GM19328 (cell line): ENCODE results near the gene LGMN.

Source experiments
- ATAC-seq: cut with Tn5 transposase; IDR thresholded peaks from one replicate; pipeline ENCODE4 v1.9.1; 2021; ENCODE audit warnings: mild to moderate bottlenecking, moderate library complexity; ENCODE audit not compliant: unreplicated experiment

LGMN gene

DNA sequence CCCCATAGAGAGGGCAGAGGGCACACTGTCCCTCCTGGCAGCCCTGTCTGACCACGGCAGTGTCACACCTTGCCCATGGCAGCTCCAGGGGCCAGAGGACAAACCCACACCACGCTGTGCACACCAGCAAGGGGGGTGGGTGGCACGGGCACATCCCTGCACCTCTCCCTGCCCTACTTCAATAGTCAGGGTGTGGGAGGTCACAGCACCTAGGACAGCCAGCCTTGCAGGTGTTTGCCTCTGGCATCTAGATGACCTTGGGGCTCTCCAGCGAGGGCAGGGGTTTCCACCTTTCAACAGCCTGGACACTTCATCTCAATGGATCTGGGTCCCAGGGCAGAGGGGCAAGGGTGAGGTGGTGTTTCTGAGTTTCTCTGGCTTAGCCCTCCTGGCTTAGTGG is 69.2 kb downstream of the LGMN start:
- ATAC-seq, result no peak

DNA sequence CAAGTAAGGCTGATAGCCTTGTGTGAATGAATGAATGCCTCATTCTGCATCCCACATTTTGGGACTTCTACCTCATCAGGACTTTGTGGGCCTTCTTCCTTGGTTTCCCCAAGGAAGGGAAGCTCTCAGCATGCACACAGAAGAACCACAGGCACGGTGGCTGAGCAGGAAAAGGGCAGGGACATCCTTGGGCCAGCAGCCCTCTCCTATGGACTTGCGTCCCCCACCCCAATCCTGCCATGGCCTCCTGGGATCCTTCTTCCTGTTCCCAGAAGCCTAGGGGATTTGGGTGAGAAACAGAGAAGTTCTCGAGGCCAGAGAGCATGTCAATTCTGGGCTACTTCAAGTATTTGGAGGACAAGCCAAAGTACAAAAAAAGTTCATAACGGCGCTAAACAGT is 69.7 kb downstream of the LGMN start:
- no peak for ATAC-seq

GRCh38 chr14:92677955-92678354 is 70.5 kb downstream of the LGMN start:
- ATAC-seq, result no peak

DNA sequence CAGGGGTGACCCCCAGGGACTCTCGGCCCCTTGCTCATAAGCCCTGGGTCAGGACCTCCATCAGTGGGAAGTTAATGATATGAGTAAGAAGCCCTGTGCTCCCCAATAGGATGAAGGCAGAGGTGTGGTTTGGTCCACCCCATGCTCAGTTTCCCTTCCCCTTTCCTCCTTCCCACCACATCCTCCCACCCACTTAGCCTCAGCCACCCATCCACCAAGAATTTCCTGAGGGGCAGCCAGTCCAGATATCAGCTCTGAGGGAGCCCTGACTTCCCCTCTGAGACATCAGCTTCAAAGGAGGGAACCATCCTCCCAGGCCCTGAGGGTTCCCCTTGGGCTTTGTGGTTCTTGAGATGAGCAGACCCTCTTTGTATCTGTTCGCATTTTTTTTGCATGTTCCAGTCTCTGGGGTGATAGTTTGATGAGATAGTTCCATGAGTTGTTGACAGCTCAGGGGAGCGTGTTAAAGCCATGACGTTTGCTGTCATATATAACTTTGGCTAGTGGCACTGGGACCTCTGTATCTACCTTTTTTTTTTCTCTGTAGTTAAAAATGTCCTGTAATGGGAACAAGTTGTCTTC is 71.2 kb downstream of the LGMN start:
- ATAC-seq, result peak; percentile 73

DNA sequence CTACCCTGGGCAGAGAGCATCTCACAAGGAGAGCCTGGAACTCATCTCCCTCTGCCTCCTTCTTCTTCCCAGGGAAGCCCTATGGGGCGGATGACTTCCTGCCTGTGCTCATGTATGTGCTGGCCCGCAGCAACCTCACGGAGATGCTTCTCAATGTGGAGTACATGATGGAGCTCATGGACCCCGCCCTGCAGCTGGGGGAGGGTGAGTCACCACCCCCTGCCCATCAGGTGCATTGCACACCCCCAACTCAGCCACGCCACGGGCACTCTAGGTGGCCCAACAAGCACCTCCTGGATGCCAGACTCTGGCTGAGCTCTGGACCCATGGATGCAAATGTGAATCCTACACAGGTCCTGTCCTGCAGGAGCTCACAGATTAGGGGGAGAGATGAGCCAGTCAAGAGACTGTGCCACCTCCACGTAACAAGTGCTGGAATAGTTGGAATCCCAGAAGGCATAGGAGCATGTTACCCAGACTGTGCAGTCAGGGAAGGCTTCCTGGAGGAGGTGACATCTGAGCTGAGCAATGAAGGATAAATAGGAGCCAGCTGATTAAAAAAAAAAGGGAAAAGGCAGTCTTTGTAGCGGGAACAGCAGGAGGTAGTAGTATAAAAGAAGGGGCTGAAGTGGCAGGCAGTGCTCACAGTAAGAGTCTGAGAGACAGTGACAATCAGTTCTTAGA is 71.9 kb downstream of the LGMN start:
- no peak for ATAC-seq

GRCh38 chr14:92675976-92676375 is 72.5 kb downstream of the LGMN start:
- ATAC-seq, result no peak

DNA sequence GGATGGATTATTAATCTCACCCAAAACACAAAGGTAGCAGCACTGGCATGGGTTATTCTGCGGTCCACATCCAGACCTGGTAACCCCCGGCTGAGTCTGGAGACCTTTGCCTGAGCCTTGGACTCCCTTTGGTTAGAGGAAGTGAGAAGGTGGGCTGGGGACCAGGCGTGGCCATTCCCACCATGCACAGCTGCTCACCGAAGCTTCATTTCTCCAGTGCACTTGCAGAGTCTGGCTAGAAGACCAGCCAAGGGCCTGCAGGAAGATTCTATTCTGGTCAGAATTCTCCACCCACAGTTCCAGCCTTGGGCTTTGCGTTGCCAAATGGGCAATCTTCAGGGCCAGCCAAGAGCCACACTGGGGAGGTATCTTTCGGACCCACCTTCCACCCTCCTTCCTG is 73.0 kb downstream of the LGMN start:
- ATAC-seq, result no peak

GRCh38 chr14:92673601-92674150 is 74.8 kb downstream of the LGMN start:
- no peak for ATAC-seq

DNA sequence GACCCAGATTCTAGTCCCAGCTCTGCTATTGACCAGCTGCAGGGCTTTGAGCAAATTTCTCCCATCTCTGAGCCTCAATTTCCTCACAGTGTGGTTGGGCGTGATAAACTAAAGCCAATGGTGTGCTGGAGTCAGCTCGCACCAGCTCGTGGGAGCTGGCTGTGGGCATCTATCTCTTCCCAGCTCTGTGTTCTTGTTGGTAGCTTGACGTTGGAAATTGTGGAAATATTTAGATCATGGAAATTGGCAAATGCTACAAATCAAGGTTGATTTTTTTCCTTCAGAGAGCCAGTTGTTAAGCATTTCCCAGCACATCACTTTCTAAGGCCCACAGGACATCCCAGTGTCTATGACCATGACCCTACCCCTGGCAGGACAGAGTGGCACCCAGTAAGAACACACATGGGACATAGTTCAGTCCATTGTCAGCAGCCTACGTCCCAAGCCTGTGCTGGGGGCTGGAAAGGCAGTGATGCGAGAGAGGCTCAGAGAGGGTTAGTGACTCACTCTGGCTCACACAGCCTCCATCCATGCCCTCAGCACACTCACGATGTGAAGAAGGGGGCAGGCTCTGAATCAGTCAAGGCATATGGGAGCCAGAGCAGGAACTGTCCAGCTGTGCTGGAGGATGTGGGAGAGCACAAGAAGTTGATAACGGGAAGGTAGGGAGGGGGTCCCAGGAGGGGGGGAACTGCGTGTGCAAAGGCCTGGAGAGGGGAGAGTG is 77.6 kb downstream of the LGMN start:
- no peak for ATAC-seq

- no peak for ATAC-seq
Observed at GRCh38 chr14:92670160-92670559, 78.3 kb downstream of the LGMN start.

DNA sequence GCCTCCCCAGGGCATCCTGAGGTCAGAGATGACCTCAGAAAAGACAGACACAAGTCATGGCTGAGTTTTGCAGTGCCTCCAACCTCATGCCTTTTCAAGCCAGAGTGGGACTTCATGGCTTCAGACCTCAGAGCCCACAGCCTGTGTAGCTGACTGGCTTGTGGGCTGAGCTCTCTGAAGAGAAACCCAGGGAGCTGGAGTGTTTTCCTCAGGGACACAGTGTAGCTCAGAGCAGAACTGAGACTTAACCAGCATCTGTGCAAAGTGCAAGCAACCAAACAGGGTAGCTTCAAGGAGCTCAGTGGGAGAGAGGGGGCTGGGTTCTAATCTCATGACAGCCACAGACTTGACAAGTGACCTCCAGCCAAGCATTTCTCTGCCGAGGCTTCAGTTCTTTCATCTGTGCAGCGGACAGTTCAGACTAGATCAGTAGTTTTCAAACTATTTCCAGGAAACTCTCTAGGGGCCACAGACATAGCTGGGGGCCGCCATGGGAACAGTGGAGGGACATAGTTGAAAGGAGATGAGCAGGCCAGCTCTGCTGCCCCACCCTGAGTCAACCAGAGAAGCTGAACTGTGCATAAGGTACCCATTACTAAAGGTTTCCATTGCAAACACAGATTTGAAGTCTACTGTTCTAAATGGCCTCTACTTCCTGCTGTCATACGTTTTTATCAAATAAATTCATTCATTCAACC is 80.0 kb downstream of the LGMN start:
- no peak for ATAC-seq

DNA sequence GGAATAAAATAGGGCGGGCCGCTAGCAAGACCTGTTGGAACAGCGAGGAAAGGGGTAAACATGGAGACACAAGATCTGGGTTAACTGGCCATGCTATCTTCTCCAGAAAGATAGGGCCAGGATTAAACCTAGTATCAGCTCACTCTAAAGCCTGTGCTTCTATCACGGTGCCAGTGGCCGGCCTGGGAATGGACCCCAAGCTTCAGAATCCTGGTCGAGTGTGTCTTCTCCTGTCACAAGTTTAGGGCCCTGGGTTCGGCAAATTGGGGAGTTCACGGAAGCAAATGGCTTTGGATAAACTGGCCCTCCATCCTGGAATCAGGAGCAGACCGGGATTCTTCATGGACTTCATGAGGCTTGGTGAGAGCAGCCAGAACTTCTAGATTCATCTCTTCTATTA is 82.2 kb downstream of the LGMN start:
- no peak for ATAC-seq

DNA sequence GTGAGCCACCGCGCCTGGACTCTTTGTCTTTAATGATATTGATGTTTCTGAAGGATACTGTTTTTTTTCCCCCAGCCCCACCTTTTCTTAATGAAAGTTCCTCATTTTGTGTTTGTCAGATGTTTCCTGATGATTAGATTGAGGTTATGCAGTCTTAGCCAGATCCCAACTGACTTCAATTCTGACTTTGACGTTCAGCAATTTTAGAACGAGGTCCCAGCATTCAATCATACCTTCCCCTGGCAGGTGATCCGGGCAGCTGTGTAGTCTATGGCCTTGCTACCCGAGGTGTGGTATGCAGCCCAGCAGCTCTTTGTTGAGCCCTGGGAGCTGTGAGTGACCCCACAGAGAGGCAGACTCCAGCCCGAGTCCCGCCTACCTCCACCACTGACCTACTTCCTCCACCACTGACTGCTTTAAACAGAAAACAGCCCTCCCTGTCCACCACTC is 82.7 kb downstream of the LGMN start:
- no peak for ATAC-seq

DNA sequence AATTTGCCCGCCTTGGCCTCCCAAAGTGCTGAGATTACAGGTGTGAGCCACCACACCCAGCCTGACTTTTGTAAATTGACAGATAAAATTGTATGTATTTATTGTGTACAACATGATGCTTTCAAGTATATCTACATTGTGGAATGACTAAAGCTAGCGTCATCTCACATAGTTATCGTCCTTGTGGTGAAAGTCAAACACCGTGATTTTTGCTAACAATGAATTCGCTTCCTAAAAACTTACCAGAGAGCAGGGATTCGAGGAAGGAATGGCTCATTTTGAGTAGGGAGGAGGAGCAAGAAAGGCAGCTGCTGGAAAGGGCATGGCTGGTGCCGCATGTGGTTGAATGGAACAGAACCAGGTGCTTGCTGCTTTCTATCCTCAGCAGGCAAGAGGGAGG is 85.4 kb downstream of the LGMN start:
- no peak for ATAC-seq

DNA sequence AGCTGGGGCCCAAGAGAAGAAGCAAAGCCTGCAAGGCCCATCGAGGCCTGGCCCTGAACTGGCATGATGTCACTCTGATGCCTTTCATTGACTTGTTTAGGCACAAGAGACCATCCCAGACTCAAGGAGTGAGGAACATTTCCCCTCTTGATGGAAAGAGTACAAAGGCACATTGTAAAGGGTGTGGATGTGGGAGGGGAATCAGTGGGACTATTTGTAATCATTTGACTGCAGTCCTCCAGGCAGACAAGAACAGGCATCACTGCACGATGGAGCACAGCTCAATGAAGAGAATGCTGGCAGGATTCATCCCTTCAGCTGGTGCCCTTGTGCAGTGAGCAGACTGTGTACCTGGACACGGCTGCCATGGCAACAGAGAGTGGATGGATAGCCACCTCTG is 87.9 kb downstream of the LGMN start:
- no peak for ATAC-seq

DNA sequence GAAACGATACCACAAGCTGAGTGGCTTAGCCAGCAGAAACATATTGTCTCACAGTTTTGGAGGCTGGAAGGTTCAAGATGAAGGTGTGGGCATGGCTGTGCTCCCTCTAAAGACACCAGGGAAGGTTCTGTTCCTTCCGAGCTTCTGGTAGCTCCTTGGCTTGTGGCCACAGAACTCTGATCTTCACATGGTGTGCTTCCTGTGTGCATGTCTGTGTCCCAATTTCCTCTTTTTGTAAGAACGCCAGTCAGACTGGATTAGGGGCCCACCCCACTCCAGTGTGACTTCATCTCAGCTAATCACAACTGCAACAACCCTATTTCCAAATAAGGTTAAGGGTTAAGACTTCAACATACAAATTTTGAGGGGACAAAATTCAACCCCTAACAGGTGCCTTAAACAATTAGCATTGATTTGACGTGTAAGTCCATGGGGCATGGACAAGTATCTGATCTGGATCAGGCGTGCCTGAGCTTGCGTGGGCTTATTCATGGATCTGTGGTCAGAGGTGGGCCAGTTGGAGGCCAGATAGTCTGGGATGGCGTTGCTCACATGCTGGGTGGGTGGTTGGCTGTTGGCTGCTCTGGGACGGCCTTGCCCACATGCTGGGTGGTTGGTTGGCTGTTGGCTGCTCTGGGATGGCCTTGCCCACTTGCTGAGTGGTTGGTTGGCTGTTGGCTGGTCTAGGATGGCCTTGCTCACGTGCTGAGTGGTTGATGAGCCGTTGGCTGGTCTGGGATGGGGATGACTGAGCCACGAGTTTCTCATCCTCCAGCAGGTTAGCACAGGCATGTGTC is 88.5 kb downstream of the LGMN start:
- ATAC-seq, result no peak

GRCh38 chr14:92658684-92659083 is 89.7 kb downstream of the LGMN start:
- no peak for ATAC-seq

- ATAC-seq, result no peak
Observed at GRCh38 chr14:92658160-92658559, 90.3 kb downstream of the LGMN start.

DNA sequence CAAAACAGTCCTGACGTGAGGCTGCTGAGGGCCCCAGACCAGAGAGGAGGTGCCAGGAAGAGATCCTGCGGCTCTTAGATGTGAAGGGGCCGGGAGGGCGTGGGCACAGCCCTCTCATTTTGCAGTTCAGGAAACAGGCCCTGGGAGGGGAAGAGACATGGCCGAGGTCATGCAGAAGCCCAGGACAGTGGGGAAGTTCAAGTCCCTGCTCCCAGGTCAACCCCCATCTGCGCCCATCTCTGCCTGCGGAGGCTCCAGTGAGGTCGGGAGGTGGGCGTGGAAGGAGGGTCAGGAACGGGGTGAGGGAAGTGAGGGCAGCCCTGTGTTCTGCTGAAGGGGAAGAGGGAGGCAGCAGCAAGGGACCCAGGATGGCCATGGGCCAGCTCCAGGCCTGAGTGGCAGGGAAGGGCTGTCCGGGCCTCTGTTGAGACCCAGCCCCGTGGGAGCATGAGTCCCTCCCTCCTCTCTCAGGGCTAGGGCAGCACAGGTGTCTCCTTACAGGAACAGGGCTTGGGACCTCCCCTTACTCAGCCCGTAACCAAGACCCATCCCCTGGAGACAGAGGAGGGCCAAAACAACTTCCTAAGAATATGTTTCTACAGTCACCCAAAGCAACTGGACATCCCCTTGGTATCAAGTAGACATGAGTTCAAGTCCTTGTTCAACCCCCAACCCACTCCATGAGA is 90.8 kb downstream of the LGMN start:
- ATAC-seq, result no peak
